AG10803 (cell line): ENCODE data around the gene STX1B.

ENCODE experiments used
- DNase-seq: peaks from one replicate; pipeline ENCODE4 v3.0.0; 2010; ENCODE audit warnings: low read depth
- H3K4me3 ChIP-seq: 2 replicates; pipeline ENCODE4 v1.5.1; 2011; ENCODE audit warnings: mild to moderate bottlenecking, low read length, control low read depth
- TF ChIP-seq, protein P1 (sequence below): conservative IDR thresholded peaks from 2 replicates; pipeline ENCODE4 v1.5.1; 2011; ENCODE audit warnings: mild to moderate bottlenecking, low read length, control low read depth, inconsistent platforms

Gene STX1B

DNA sequence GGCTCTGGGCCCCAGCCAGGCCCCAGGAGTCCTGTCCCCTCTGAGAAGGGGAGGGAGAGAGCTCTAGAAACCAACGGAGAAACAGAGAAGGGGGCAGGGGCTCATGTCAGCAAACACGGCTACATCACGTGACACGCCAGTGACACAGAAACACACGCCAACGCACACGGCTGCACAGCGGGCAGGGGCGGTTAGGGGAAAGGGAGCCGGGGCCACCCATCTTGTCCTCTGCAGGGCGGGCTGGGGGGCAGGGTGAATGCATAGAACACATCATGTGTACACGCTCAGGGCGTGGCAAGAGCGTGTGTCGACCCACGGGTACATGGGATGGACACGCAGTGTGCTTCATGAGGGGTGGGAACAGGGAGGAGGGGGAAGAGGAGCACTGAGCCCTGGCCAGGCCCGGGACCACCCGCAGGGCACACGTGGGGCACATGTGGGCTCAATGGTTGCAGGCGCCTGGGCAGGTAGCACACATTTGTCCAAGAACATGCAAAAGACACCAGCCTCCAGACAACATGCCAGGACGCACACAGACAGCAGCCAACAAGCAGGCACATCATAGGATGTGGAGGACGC lies 20.9 kb downstream of the STX1B start:
- no peak for DNase-seq
- TF ChIP-seq, protein P1, sequence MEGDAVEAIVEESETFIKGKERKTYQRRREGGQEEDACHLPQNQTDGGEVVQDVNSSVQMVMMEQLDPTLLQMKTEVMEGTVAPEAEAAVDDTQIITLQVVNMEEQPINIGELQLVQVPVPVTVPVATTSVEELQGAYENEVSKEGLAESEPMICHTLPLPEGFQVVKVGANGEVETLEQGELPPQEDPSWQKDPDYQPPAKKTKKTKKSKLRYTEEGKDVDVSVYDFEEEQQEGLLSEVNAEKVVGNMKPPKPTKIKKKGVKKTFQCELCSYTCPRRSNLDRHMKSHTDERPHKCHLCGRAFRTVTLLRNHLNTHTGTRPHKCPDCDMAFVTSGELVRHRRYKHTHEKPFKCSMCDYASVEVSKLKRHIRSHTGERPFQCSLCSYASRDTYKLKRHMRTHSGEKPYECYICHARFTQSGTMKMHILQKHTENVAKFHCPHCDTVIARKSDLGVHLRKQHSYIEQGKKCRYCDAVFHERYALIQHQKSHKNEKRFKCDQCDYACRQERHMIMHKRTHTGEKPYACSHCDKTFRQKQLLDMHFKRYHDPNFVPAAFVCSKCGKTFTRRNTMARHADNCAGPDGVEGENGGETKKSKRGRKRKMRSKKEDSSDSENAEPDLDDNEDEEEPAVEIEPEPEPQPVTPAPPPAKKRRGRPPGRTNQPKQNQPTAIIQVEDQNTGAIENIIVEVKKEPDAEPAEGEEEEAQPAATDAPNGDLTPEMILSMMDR, result no peak
- H3K4me3 ChIP-seq, result no peak overlapping the region

- DNase-seq, result no peak
- H3K4me3 ChIP-seq, result no peak overlapping the region
- TF ChIP-seq, protein P1, result no peak
Measured at GRCh38 chr16:30987581-30988190, 22.8 kb downstream of the STX1B start.

DNA sequence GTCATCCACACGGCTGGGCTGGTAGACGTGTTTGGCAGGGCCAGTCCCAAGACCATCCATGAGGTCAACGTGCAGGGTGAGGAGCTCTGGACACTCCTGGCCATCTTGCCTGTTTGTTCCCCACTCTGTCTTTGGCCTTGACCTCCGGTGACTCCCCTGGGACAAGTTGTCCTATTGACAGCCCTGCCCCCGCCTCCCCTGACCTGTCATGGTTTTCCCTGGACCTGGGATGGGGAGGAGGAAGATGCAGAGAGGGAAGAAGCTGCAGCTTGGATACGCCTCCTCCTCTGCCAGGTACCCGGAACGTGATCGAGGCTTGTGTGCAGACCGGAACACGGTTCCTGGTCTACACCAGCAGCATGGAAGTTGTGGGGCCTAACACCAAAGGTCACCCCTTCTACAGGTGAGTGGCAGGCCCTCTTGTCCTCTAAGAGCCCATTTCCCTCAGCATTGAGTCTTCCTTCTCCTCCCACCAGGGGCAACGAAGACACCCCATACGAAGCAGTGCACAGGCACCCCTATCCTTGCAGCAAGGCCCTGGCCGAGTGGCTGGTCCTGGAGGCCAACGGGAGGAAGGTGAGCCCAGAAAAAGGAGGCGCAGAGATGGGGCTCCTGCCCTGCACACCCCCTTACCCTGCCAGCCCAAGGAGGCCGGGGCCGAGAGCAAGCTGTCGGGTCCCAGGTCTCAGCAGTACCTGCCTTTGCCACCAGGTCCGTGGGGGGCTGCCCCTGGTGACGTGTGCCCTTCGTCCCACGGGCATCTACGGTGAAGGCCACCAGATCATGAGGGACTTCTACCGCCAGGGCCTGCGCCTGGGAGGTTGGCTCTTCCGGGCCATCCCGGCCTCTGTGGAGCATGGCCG lies 24.1 kb downstream of the STX1B start:
- TF ChIP-seq, protein P1, result no peak
- DNase-seq, result no peak
- peak overlapping the region; percentile 73 for H3K4me3 ChIP-seq

- TF ChIP-seq, protein P1, result no peak
- H3K4me3 ChIP-seq, result peak overlapping the region; percentile 73
Measured at GRCh38 chr16:30985401-30986128, 24.9 kb downstream of the STX1B start.

DNA sequence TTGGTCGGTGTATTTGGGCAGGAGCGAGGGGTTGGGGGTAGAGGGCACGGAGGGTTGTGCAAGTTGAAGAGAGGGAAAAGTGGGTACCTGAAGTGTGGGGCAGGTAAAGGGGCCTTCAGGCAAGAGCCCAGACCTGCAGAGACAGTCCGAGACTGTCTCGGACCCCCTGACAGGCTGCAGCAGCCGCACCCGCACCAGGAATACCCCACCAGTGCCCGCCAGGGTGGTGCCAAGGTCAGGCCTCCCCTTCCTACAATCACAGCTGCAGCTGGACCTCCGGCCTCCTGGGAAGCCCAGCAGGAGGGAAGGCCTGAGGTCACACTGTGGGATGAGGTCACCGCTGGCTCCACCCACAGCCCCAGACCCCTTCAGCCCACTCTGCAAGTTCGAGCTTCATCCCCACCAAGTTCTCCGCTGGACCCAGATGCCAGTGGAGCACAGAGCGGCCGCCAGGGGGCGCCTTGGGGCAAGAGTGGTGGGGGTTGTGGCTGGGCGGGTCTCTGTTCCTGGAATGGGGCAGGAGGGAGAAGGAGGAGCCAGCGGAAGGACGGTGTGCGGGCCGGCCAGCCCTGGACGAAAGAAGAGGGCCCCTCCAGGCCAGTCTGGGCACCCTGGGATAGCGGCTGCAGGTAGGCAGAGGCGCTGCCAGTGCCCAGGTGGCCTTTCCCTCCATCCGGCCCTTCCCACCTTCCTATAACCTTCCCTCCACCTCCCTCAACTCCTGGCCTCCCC lies 25.6 kb downstream of the STX1B start, which contains the start of gene HSD3B7:
TSS of gene HSD3B7 (plus strand) at position 539 of the 732 bp plus-strand sequence. CDS start 452 bp downstream, outside the sequence.
- peak; percentile 73 for DNase-seq
- TF ChIP-seq, protein P1, result peak; percentile 92
- H3K4me3 ChIP-seq, result peak within 1 kb of the TSS; percentile 73

More at GRCh38 chr16:30985401-30986128, 24.9 kb downstream of the STX1B start:
- DNase-seq, result peak; percentile 50

GRCh38 chr16:30983898-30984610 lies 26.4 kb downstream of the STX1B start:
- TF ChIP-seq, protein P1, result no peak
- H3K4me3 ChIP-seq, result no peak overlapping the region
- DNase-seq, result no peak
